Glutamatergic neuron (in vitro differentiated cells): ENCODE data around the gene KCNG2. TPM values are rescaled to one million over a fixed set of nuclear protein-coding genes. Genes with fewer than 3 reads are reported as not detected.
A peak's percentile ranks its signal among the peaks of the same experiment; 100 is the strongest.

Source experiments
- DNase-seq: peaks from one replicate; pipeline ENCODE4 v3.0.0; 2022
- H3K27ac Mint-ChIP-seq: one replicate; pipeline ENCODE4 v1.8.0; 2020; ENCODE audit warnings: mild to moderate bottlenecking, mixed read lengths, inconsistent platforms; ENCODE audit not compliant: unreplicated experiment
- H3K27me3 Mint-ChIP-seq: one replicate; pipeline ENCODE4 v1.8.0; 2020; ENCODE audit warnings: mild to moderate bottlenecking, moderate library complexity, mixed read lengths, inconsistent platforms; ENCODE audit not compliant: unreplicated experiment
- H3K36me3 Mint-ChIP-seq: one replicate; pipeline ENCODE4 v1.8.0; 2020; ENCODE audit warnings: mild to moderate bottlenecking, mixed read lengths, inconsistent platforms; ENCODE audit not compliant: unreplicated experiment
- H3K4me1 Mint-ChIP-seq: one replicate; pipeline ENCODE4 v1.8.0; 2020; ENCODE audit warnings: mild to moderate bottlenecking, low read depth, mixed read lengths, inconsistent platforms; ENCODE audit not compliant: unreplicated experiment
- H3K4me3 Mint-ChIP-seq: one replicate; pipeline ENCODE4 v1.8.0; 2020; ENCODE audit warnings: mild to moderate bottlenecking, mixed read lengths, inconsistent platforms; ENCODE audit not compliant: unreplicated experiment
- H3K9me3 Mint-ChIP-seq: one replicate; pipeline ENCODE4 v1.8.0; 2020; ENCODE audit warnings: mild to moderate bottlenecking, moderate library complexity, mixed read lengths, inconsistent platforms; ENCODE audit not compliant: unreplicated experiment
- CTCF ChIP-seq: fragments of 200-600 bp; sonication (generic); IDR thresholded peaks from one replicate; pipeline ENCODE4 v1.5.0; 2021; ENCODE audit not compliant: partially characterized antibody, unreplicated experiment
- total RNA-seq: library from RNA; stranded (reverse); fragmentation: NEBNext Ultra II Directional; extraction: Animal tissue kit (Norgen Biotek cat#: 25700); gene quantifications from one replicate; pipeline ENCODE4 v1.2.1, GENCODE V29; 2021; ENCODE audit not compliant: unreplicated experiment

KCNG2 gene
- total RNA-seq, 1 donor from 2014 or later: 1.6 TPM

- Mint-ChIP-seq H3K4me1 (peaks cover 4% of the 10 kb centered on the region), H3K4me3 (no peak overlapping the region), H3K27me3 (peaks cover 21% of the 10 kb centered on the region), H3K27ac (no peak overlapping the region), H3K36me3 (no peaks in the 10 kb centered on the region), H3K9me3 (peaks cover 9% of the 10 kb centered on the region)
- DNase-seq: no peak
- TF ChIP-seq CTCF: no peak
These were observed 11.9 kb upstream of the KCNG2 start for GRCh38 chr18:79785831-79786230.

GRCh38 chr18:79786304-79786703, 11.4 kb upstream of the KCNG2 start:
- H3K36me3 Mint-ChIP-seq: no peaks in the 10 kb centered on the region
- no peak for DNase-seq
- H3K4me3 Mint-ChIP-seq: no peak overlapping the region
- no peak overlapping the region for H3K27ac Mint-ChIP-seq
- no peak for TF ChIP-seq CTCF
- H3K9me3 Mint-ChIP-seq: peaks cover 13% of the 10 kb centered on the region
- peaks cover 21% of the 10 kb centered on the region for H3K27me3 Mint-ChIP-seq
- H3K4me1 Mint-ChIP-seq: peaks cover 9% of the 10 kb centered on the region

- Mint-ChIP-seq H3K27me3 (peaks cover 21% of the 10 kb centered on the region), H3K4me1 (peaks cover 14% of the 10 kb centered on the region), H3K4me3 (peak overlapping the region; percentile 75), H3K27ac (no peak overlapping the region), H3K9me3 (peaks cover 13% of the 10 kb centered on the region), H3K36me3 (no peaks in the 10 kb centered on the region)
- DNase-seq: peak; percentile 6
- TF ChIP-seq CTCF: no peak
These were observed 10.8 kb upstream of the KCNG2 start for GRCh38 chr18:79786786-79787526.

- H3K27me3 Mint-ChIP-seq: peaks cover 21% of the 10 kb centered on the region
These were observed 10.2 kb upstream of the KCNG2 start for GRCh38 chr18:79787527-79787864.

More at GRCh38 chr18:79787527-79787864, 10.2 kb upstream of the KCNG2 start:
- Mint-ChIP-seq H3K9me3 (peaks cover 13% of the 10 kb centered on the region), H3K4me1 (peaks cover 16% of the 10 kb centered on the region), H3K27ac (no peak overlapping the region), H3K4me3 (peak overlapping the region; percentile 75), H3K36me3 (no peaks in the 10 kb centered on the region)
- TF ChIP-seq CTCF: no peak
- no peak for DNase-seq
